Tibial nerve (tissue), 4 donors: ENCODE measurements around the gene ADAP1. TPM values are rescaled to one million over a fixed set of nuclear protein-coding genes. Genes with fewer than 3 reads are reported as not detected.
A peak's percentile ranks its signal among the peaks of the same experiment; 100 is the strongest.
"Not testable (repeated sequence)": the region's sequence is repeated elsewhere in the genome, so short reads cannot be mapped to it uniquely, and the experiment has no call there.

Experiments used
- DNase-seq, 2 donors: peaks; one replicate each; pipeline ENCODE4 v3.0.0-alpha.2; 2019; ENCODE audit warnings: low spot score in 2 of 2
- H3K27ac ChIP-seq, 4 donors: fragments of 200-600 bp; sonication (generic) in 3 of 4; one replicate each; pipeline ENCODE4 v1.5.1; 2017 to 2019; ENCODE audit warnings: mild to moderate bottlenecking in 1 of 4
- H3K27me3 ChIP-seq, 2 donors: fragments of 200-600 bp; sonication (generic) in 1 of 2; one replicate each; pipeline versions ENCODE4 v1.5.1 to v1.6.0; 2017 to 2019
- H3K36me3 ChIP-seq, 3 donors: fragments of 200-600 bp; sonication (generic); one replicate each; pipeline ENCODE4 v1.5.1; 2018 to 2019
- H3K4me1 ChIP-seq, 4 donors: fragments of 200-600 bp; sonication (generic) in 3 of 4; one replicate each; pipeline ENCODE4 v1.5.1; 2017 to 2019
- H3K4me3 ChIP-seq, 4 donors: fragments of 200-600 bp; sonication (generic) in 3 of 4; one replicate each; pipeline ENCODE4 v1.5.1; 2017 to 2019; ENCODE audit warnings: mild to moderate bottlenecking in 1 of 4, moderate library complexity in 1 of 4
- H3K9me3 ChIP-seq, 4 donors: fragments of 200-600 bp; sonication (generic) in 3 of 4; one replicate each; pipeline ENCODE4 v1.5.1; 2017 to 2019
- CTCF ChIP-seq, 5 experiments: fragments of 200-600 bp in 3 of 5; fragments of 450-650 bp in 2 of 5; sonication (generic) in 3 of 5; IDR thresholded peaks; one replicate each; pipeline ENCODE4 v1.5.1; 2016 to 2019; ENCODE audit warnings: antibody characterized with exemption in 5 of 5, mild to moderate bottlenecking in 3 of 5, moderate library complexity in 2 of 5
- EP300 ChIP-seq, 2 donors: sonication (generic); formaldehyde crosslinking; IDR thresholded peaks; one replicate each; pipeline ENCODE4 v1.6.1; 2017; ENCODE audit warnings: antibody characterized with exemption in 2 of 2, mild to moderate bottlenecking in 1 of 2
- POLR2A ChIP-seq, 2 donors: fragments of 450-650 bp; IDR thresholded peaks; one replicate each; pipeline ENCODE4 v1.6.1; 2017; ENCODE audit warnings: antibody characterized with exemption in 2 of 2, mild to moderate bottlenecking in 2 of 2, moderate library complexity in 2 of 2
- WGBS, 2 donors: methylation state at CpG; one replicate each; pipeline ENCODE4 v1.1.5; 2018; 5-methylcytosine and 5-hydroxymethylcytosine counted together
- total RNA-seq, 4 donors: library from RNA; depleted of rRNA; stranded (reverse); fragments of >200 nt; gene quantifications; one replicate each; pipeline ENCODE4 v1.1.0, GENCODE V29; 2016

ADAP1 gene
- total RNA-seq = 10 to 100 TPM; 29.3 to 53.0 (median 39.6) TPM

- WGBS, 2 donors = 15 to 58% methylated on average over 5 to 50 of the region's 115 CpGs
- peak within 1 kb of the TSS; percentile 61 to 91 (median 80) for H3K27ac ChIP-seq
- H3K4me3 ChIP-seq = peak within 1 kb of the TSS; percentile 55 to 74 (median 64)
- no peaks in the 10 kb centered on the region for H3K36me3 ChIP-seq
- peak in 4 of 5 experiments; percentile 42 to 73 (median 62) for TF ChIP-seq CTCF (IDR thresholded peaks at IDR 0.05)
- no peak for TF ChIP-seq EP300 (IDR thresholded peaks at IDR 0.05)
- H3K27me3 ChIP-seq = peaks cover 0 to 52% of the 10 kb centered on the region in 2 donors
- peaks cover 0 to 38% (median 15%) of the 10 kb centered on the region in 4 donors for H3K4me1 ChIP-seq
- H3K9me3 ChIP-seq = no peaks in the 10 kb centered on the region
- DNase-seq = no peak
Measured at GRCh38 chr7:954330-955238, at the start of gene ADAP1. Gene ADAP1, minus strand, starts transcription at chr7:954680. Its CDS starts 203 bp downstream, at chr7:954477.

GRCh38 chr7:1002445-1002844 lies 48.0 kb upstream of the ADAP1 start:
- peaks cover 0 to 45% (median 0%) of the 10 kb centered on the region in 3 donors for H3K36me3 ChIP-seq
- H3K9me3 ChIP-seq, H3K27me3 ChIP-seq, DNase-seq, H3K4me3 ChIP-seq, H3K27ac ChIP-seq: not testable (repeated sequence)
- WGBS, 2 donors = 71 to 77% methylated on average over 6 to 7 of the region's 7 CpGs
- peaks cover 0 to 37% (median 8%) of the 10 kb centered on the region in 4 donors for H3K4me1 ChIP-seq

- not testable (repeated sequence) for H3K27me3 ChIP-seq, H3K27ac ChIP-seq, H3K9me3 ChIP-seq, H3K4me3 ChIP-seq, DNase-seq
- WGBS, 2 donors = 80 to 96% methylated on average over 3 to 4 of the region's 4 CpGs
- Histone ChIP-seq H3K36me3 (peaks cover 0 to 45% (median 0%) of the 10 kb centered on the region in 3 donors), H3K4me1 (peaks cover 0 to 41% (median 11%) of the 10 kb centered on the region in 4 donors)
Measured at GRCh38 chr7:1002026-1002425, 47.5 kb upstream of the ADAP1 start.

GRCh38 chr7:1001069-1001770 lies 46.7 kb upstream of the ADAP1 start:
- H3K4me3 ChIP-seq, H3K27me3 ChIP-seq, H3K9me3 ChIP-seq, DNase-seq: not testable (repeated sequence)
- H3K4me1 ChIP-seq = peaks cover 0 to 49% (median 11%) of the 10 kb centered on the region in 4 donors
- H3K36me3 ChIP-seq = peaks cover 0 to 46% (median 0%) of the 10 kb centered on the region in 3 donors
- 63 to 82% methylated on average over 7 to 8 of the region's 14 CpGs for WGBS, 2 donors
- peak overlapping the region; percentile 47 to 84 (median 69) for H3K27ac ChIP-seq

- peaks cover 0 to 57% (median 11%) of the 10 kb centered on the region in 4 donors for H3K4me1 ChIP-seq
- peak overlapping the region; percentile 47 to 84 (median 69) for H3K27ac ChIP-seq
- WGBS, 2 donors = 82 to 87% methylated on average over 16 to 41 of the region's 52 CpGs
- no peaks in the 10 kb centered on the region for H3K9me3 ChIP-seq
- H3K36me3 ChIP-seq = peaks cover 0 to 49% (median 0%) of the 10 kb centered on the region in 3 donors
- H3K4me3 ChIP-seq = no peak overlapping the region
- DNase-seq = no peak
- TF ChIP-seq POLR2A (IDR thresholded peaks at IDR 0.05) (no peak), CTCF (IDR thresholded peaks at IDR 0.05) (no peak), EP300 (IDR thresholded peaks at IDR 0.05) (no peak)
- no peaks in the 10 kb centered on the region for H3K27me3 ChIP-seq
Measured at GRCh38 chr7:999941-1000935, 45.8 kb upstream of the ADAP1 start.
